NB4 (cell line): ENCODE results near the gene KRTAP10-8.
"Not testable (repeated sequence)": the region's sequence is repeated elsewhere in the genome, so short reads cannot be mapped to it uniquely, and the experiment has no call there.

ENCODE experiments used
- CTCF ChIP-seq: IDR thresholded peaks from one replicate; pipeline ENCODE4 v1.5.1; 2012; ENCODE audit warnings: low read depth, low read length
- MAX ChIP-seq: IDR thresholded peaks from 2 replicates; pipeline ENCODE4 v1.6.1; 2011; ENCODE audit warnings: low read depth, low read length
- POLR2A ChIP-seq: IDR thresholded peaks from 2 replicates; pipeline ENCODE4 v1.6.1; 2011; ENCODE audit warnings: mild to moderate bottlenecking; ENCODE audit not compliant: insufficient read length; ENCODE audit errors: extremely low read depth

GRCh38 chr21:44610157-44610843, 1.6 kb upstream of the KRTAP10-8 start:
- not testable (repeated sequence) for TF ChIP-seq CTCF, POLR2A, MAX
